ENCODE data around the gene LPIN2. TPM values are rescaled to one million over a fixed set of nuclear protein-coding genes. Genes with fewer than 3 reads are reported as not detected.
A peak's percentile ranks its signal among the peaks of the same experiment; 100 is the strongest.

Gene LPIN2, protein sequence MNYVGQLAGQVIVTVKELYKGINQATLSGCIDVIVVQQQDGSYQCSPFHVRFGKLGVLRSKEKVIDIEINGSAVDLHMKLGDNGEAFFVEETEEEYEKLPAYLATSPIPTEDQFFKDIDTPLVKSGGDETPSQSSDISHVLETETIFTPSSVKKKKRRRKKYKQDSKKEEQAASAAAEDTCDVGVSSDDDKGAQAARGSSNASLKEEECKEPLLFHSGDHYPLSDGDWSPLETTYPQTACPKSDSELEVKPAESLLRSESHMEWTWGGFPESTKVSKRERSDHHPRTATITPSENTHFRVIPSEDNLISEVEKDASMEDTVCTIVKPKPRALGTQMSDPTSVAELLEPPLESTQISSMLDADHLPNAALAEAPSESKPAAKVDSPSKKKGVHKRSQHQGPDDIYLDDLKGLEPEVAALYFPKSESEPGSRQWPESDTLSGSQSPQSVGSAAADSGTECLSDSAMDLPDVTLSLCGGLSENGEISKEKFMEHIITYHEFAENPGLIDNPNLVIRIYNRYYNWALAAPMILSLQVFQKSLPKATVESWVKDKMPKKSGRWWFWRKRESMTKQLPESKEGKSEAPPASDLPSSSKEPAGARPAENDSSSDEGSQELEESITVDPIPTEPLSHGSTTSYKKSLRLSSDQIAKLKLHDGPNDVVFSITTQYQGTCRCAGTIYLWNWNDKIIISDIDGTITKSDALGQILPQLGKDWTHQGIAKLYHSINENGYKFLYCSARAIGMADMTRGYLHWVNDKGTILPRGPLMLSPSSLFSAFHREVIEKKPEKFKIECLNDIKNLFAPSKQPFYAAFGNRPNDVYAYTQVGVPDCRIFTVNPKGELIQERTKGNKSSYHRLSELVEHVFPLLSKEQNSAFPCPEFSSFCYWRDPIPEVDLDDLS
- total RNA-seq, result 10 to 100 TPM; 39.4 to 68.0 (median 47.4) TPM

GRCh38 chr18:3013024-3013804 is at the start of gene LPIN2:
Gene LPIN2, minus strand, starts transcription at chr18:3013144. Its CDS starts 52,304 bp downstream, at chr18:2960840.
- Histone ChIP-seq H3K36me3 (no peaks in the 10 kb centered on the region), H3K4me1 (peaks cover 15 to 41% of the 10 kb centered on the region in 2 donors), H3K4me3 (replicated peaks in 1 of 3) (peak within 1 kb of the TSS; percentile 75 to 84 (median 79)), H3K9me3 (no peaks in the 10 kb centered on the region), H3K27ac (peak within 1 kb of the TSS; percentile 88 to 96 (median 95)), H3K27me3 (no peaks in the 10 kb centered on the region)
- TF ChIP-seq POLR2A (IDR thresholded peaks at IDR 0.05), result peak in 1 of 2 donors; percentile 89
- TF ChIP-seq, protein P1, sequence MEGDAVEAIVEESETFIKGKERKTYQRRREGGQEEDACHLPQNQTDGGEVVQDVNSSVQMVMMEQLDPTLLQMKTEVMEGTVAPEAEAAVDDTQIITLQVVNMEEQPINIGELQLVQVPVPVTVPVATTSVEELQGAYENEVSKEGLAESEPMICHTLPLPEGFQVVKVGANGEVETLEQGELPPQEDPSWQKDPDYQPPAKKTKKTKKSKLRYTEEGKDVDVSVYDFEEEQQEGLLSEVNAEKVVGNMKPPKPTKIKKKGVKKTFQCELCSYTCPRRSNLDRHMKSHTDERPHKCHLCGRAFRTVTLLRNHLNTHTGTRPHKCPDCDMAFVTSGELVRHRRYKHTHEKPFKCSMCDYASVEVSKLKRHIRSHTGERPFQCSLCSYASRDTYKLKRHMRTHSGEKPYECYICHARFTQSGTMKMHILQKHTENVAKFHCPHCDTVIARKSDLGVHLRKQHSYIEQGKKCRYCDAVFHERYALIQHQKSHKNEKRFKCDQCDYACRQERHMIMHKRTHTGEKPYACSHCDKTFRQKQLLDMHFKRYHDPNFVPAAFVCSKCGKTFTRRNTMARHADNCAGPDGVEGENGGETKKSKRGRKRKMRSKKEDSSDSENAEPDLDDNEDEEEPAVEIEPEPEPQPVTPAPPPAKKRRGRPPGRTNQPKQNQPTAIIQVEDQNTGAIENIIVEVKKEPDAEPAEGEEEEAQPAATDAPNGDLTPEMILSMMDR (IDR thresholded peaks at IDR 0.05), result no peak
- DNase-seq, result peak; percentile 99 to 100
- intact Hi-C loops (cut with DNase I), result loop anchor here (10.0 kb wide), 1 partner anchor 232 kb away; the partner anchor contains the start of gene MYL12A
- WGBS, 2 donors, result 5 to 15% methylated on average over 12 to 32 of the region's 78 CpGs

GRCh38 chr18:3061581-3062312 is 48.8 kb upstream of the LPIN2 start:
- no peaks in the 10 kb centered on the region for H3K36me3 ChIP-seq
- H3K9me3 ChIP-seq, result no peaks in the 10 kb centered on the region
- DNase-seq, result no peak
- intact Hi-C loops (cut with DNase I), result loop anchor here (5.0 kb wide), 1 partner anchor 129 kb away; no protein-coding TSS in a partner anchor
- H3K4me3 ChIP-seq (replicated peaks in 1 of 3), result no peak overlapping the region
- H3K4me1 ChIP-seq, result peaks cover 0 to 5% of the 10 kb centered on the region in 2 donors
- WGBS, 2 donors, result 91% methylated on average over 11 of the region's 11 CpGs
- H3K27ac ChIP-seq, result peak overlapping the region in 1 of 3 donors; percentile 75
- H3K27me3 ChIP-seq, result no peaks in the 10 kb centered on the region
- TF ChIP-seq, protein P1 (IDR thresholded peaks at IDR 0.05), result no peak
- no peak for TF ChIP-seq POLR2A (IDR thresholded peaks at IDR 0.05)

- Histone ChIP-seq H3K36me3 (no peaks in the 10 kb centered on the region), H3K4me3 (replicated peaks in 1 of 3) (no peak overlapping the region), H3K9me3 (no peaks in the 10 kb centered on the region), H3K27ac (peak overlapping the region in 2 of 3 donors; percentile 75 to 77), H3K27me3 (no peaks in the 10 kb centered on the region), H3K4me1 (peaks cover 0 to 5% of the 10 kb centered on the region in 2 donors)
- 73 to 78% methylated on average over 15 of the region's 15 CpGs for WGBS, 2 donors
- intact Hi-C loops (cut with DNase I), result loop anchor here (5.0 kb wide), 1 partner anchor 129 kb away; no protein-coding TSS in a partner anchor
- DNase-seq, result peak in 1 of 2 donors; percentile 27
- no peak for TF ChIP-seq POLR2A (IDR thresholded peaks at IDR 0.05)
- TF ChIP-seq, protein P1 (IDR thresholded peaks at IDR 0.05), result no peak
These were observed 48.0 kb upstream of the LPIN2 start for GRCh38 chr18:3060667-3061580.

Measured in thyroid gland (tissue), 4 donors.